GM12891 (cell line): Measurements from ENCODE around the gene CD28.

Source experiments
- POLR2A ChIP-seq: IDR thresholded peaks from 2 replicates; pipeline ENCODE4 v1.6.1; 2011; ENCODE audit warnings: low read depth, low read length, control low read depth
- POLR2AphosphoS5 ChIP-seq: IDR thresholded peaks from 2 replicates; pipeline ENCODE4 v1.6.1; 2011; ENCODE audit warnings: low read depth, low read length, control low read depth

- no peak for TF ChIP-seq POLR2AphosphoS5
- no peak for TF ChIP-seq POLR2A
Observed at GRCh38 chr2:203714112-203714511, 7.7 kb downstream of the CD28 start.
